Suprapubic skin (tissue), 4 donors: Measurements from ENCODE around the gene HIVEP2. TPM values are rescaled to one million over a fixed set of nuclear protein-coding genes. Genes with fewer than 3 reads are reported as not detected.

ENCODE experiments used
- DNase-seq, 2 donors: peaks; one replicate each; pipeline ENCODE4 v3.0.0-alpha.2; 2019; ENCODE audit warnings: low spot score in 2 of 2
- H3K27ac ChIP-seq: fragments of 200-600 bp; sonication (generic); one replicate; pipeline ENCODE4 v1.5.1; 2019
- H3K27me3 ChIP-seq: fragments of 200-600 bp; sonication (generic); one replicate; pipeline ENCODE4 v1.5.1; 2019
- H3K36me3 ChIP-seq: fragments of 200-600 bp; sonication (generic); one replicate; pipeline ENCODE4 v1.5.1; 2019
- H3K4me1 ChIP-seq: fragments of 200-600 bp; sonication (generic); one replicate; pipeline ENCODE4 v1.5.1; 2019
- H3K4me3 ChIP-seq: fragments of 200-600 bp; sonication (generic); one replicate; pipeline ENCODE4 v1.5.1; 2019; ENCODE audit warnings: mild to moderate bottlenecking
- H3K9me3 ChIP-seq: fragments of 200-600 bp; sonication (generic); one replicate; pipeline ENCODE4 v1.5.1; 2019
- EP300 ChIP-seq: sonication (generic); formaldehyde crosslinking; IDR thresholded peaks from one replicate; pipeline ENCODE4 v1.6.1; 2017; ENCODE audit warnings: antibody characterized with exemption
- POLR2A ChIP-seq, 2 donors: fragments of 450-650 bp; IDR thresholded peaks; one replicate each; pipeline ENCODE4 v1.6.1; 2017; ENCODE audit warnings: antibody characterized with exemption in 2 of 2, mild to moderate bottlenecking in 2 of 2, moderate library complexity in 2 of 2
- POLR2AphosphoS5 ChIP-seq, 3 donors: sonication (generic); formaldehyde crosslinking; IDR thresholded peaks; one replicate each; pipeline ENCODE4 v1.6.1; 2017; ENCODE audit warnings: antibody characterized with exemption in 3 of 3
- WGBS: methylation state at CpG from one replicate; pipeline ENCODE4 v1.1.5; 2018; 5-methylcytosine and 5-hydroxymethylcytosine counted together
- total RNA-seq, 4 donors: library from RNA; depleted of rRNA; stranded (reverse); fragments of >200 nt; gene quantifications; one replicate each; pipeline ENCODE4 v1.1.0, GENCODE V29; 2016
- TF ChIP-seq, protein P1 (sequence below), 2 donors: fragments of 200-600 bp in 1 of 2; fragments of 450-650 bp in 1 of 2; sonication (generic) in 1 of 2; IDR thresholded peaks; one replicate each; pipeline ENCODE4 v1.5.1; 2016 to 2019; ENCODE audit warnings: antibody characterized with exemption in 2 of 2, mild to moderate bottlenecking in 1 of 2, moderate library complexity in 1 of 2

HIVEP2 gene
- total RNA-seq, 4 donors from 2014 or later: 23.6 to 31.3 (median 25.6) TPM

DNA sequence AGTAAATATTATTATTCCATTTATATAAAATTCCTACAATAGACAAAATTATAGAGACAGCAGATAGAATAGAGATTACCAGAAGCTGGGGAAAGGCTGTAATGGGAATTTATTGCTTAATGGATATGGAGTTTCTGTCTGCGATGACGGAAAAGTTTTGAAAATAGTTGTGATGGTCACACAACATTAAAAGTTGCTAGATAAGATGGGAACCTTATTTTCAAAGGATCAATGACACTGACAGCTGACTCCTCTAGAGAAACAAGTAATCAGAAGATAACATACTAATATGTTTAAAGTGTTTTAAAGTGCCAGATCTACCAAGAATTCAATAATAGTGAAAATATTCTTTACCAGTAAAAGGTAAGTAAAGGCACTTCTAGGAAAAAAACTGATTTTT is 236.3 kb downstream of the HIVEP2 start:
- 92% methylated on average over 2 of the region's 2 CpGs for WGBS

GRCh38 chr6:142707255-142707654 is 237.7 kb downstream of the HIVEP2 start:
- DNase-seq: no peak
- H3K9me3 ChIP-seq: no peaks in the 10 kb centered on the region
- no peak overlapping the region for H3K4me3 ChIP-seq
- TF ChIP-seq POLR2A (IDR thresholded peaks at IDR 0.05): no peak
- TF ChIP-seq, protein P1, sequence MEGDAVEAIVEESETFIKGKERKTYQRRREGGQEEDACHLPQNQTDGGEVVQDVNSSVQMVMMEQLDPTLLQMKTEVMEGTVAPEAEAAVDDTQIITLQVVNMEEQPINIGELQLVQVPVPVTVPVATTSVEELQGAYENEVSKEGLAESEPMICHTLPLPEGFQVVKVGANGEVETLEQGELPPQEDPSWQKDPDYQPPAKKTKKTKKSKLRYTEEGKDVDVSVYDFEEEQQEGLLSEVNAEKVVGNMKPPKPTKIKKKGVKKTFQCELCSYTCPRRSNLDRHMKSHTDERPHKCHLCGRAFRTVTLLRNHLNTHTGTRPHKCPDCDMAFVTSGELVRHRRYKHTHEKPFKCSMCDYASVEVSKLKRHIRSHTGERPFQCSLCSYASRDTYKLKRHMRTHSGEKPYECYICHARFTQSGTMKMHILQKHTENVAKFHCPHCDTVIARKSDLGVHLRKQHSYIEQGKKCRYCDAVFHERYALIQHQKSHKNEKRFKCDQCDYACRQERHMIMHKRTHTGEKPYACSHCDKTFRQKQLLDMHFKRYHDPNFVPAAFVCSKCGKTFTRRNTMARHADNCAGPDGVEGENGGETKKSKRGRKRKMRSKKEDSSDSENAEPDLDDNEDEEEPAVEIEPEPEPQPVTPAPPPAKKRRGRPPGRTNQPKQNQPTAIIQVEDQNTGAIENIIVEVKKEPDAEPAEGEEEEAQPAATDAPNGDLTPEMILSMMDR (IDR thresholded peaks at IDR 0.05): no peak
- no peak for TF ChIP-seq EP300
- no peak for TF ChIP-seq POLR2AphosphoS5 (IDR thresholded peaks at IDR 0.05)
- no peak overlapping the region for H3K27ac ChIP-seq
- H3K4me1 ChIP-seq: peaks cover 9% of the 10 kb centered on the region
- peaks cover 3% of the 10 kb centered on the region for H3K27me3 ChIP-seq
- WGBS: 51% methylated on average over 2 of the region's 2 CpGs
- H3K36me3 ChIP-seq: no peaks in the 10 kb centered on the region

More for the DNA sequence above, 236.3 kb downstream of the HIVEP2 start:
- H3K27me3 ChIP-seq: peaks cover 3% of the 10 kb centered on the region
- no peak for DNase-seq
- H3K9me3 ChIP-seq: no peaks in the 10 kb centered on the region
- no peaks in the 10 kb centered on the region for H3K4me1 ChIP-seq
- no peak overlapping the region for H3K4me3 ChIP-seq
- H3K36me3 ChIP-seq: no peaks in the 10 kb centered on the region
- TF ChIP-seq, protein P1 (IDR thresholded peaks at IDR 0.05): no peak
- TF ChIP-seq POLR2AphosphoS5 (IDR thresholded peaks at IDR 0.05) (no peak), EP300 (no peak), POLR2A (IDR thresholded peaks at IDR 0.05) (no peak)
- no peak overlapping the region for H3K27ac ChIP-seq

- no peaks in the 10 kb centered on the region for H3K27me3 ChIP-seq
- no peak for DNase-seq
- H3K27ac ChIP-seq: no peak overlapping the region
- H3K4me3 ChIP-seq: no peak overlapping the region
- no peaks in the 10 kb centered on the region for H3K36me3 ChIP-seq
- WGBS: 80% methylated on average over 3 of the region's 3 CpGs
- H3K9me3 ChIP-seq: no peaks in the 10 kb centered on the region
- TF ChIP-seq, protein P1 (IDR thresholded peaks at IDR 0.05): no peak
- no peak for TF ChIP-seq POLR2A (IDR thresholded peaks at IDR 0.05)
- no peak for TF ChIP-seq EP300
- TF ChIP-seq POLR2AphosphoS5 (IDR thresholded peaks at IDR 0.05): no peak
- peaks cover 12% of the 10 kb centered on the region for H3K4me1 ChIP-seq
These were observed 238.8 kb downstream of the HIVEP2 start for GRCh38 chr6:142706210-142706609.

DNA sequence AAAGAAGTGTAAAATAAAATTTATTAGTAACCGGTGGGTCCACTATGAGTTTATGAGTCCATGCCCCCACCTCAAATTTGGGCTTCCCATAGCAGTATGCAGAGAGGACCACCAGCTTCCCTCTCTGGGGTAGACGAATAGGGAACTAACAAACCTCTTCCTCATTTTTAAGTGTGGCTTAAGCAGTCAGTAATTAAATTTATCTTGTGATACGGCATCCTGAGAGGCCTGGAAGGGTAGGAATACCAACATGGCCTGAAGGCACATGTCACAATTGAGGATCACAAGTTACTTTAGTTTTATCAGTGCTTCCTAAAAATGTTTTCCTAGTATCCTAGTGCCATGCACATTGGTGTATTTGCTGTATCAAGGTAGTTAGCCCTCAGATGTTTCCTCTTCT is 239.9 kb downstream of the HIVEP2 start:
- 80% methylated on average over 3 of the region's 3 CpGs for whole genome bisulfite sequencing
- H3K9me3 ChIP-seq: no peaks in the 10 kb centered on the region
- TF ChIP-seq, protein P1 (IDR thresholded peaks at IDR 0.05): no peak
- no peak for TF ChIP-seq EP300
- no peak for TF ChIP-seq POLR2AphosphoS5 (IDR thresholded peaks at IDR 0.05)
- TF ChIP-seq POLR2A (IDR thresholded peaks at IDR 0.05): no peak
- no peak for DNase-seq
- no peaks in the 10 kb centered on the region for H3K36me3 ChIP-seq
- no peak overlapping the region for H3K4me3 ChIP-seq
- no peaks in the 10 kb centered on the region for H3K27me3 ChIP-seq
- H3K27ac ChIP-seq: no peak overlapping the region
- peaks cover 12% of the 10 kb centered on the region for H3K4me1 ChIP-seq

GRCh38 chr6:142702501-142703460 is 242.2 kb downstream of the HIVEP2 start:
- 46% methylated on average over 12 of the region's 12 CpGs for WGBS
- DNase-seq: no peak
- no peaks in the 10 kb centered on the region for H3K9me3 ChIP-seq
- no peak overlapping the region for H3K4me3 ChIP-seq
- peaks cover 12% of the 10 kb centered on the region for H3K4me1 ChIP-seq
- no peaks in the 10 kb centered on the region for H3K36me3 ChIP-seq
- peak overlapping the region; percentile 45 for H3K27ac ChIP-seq
- H3K27me3 ChIP-seq: no peaks in the 10 kb centered on the region
- TF ChIP-seq POLR2AphosphoS5 (IDR thresholded peaks at IDR 0.05) (no peak), POLR2A (IDR thresholded peaks at IDR 0.05) (no peak), EP300 (no peak)
- TF ChIP-seq, protein P1 (IDR thresholded peaks at IDR 0.05): no peak
